MCF 10A (cell line): Measurements from ENCODE around the gene HTR2B. TPM values are rescaled to one million over a fixed set of nuclear protein-coding genes. Genes with fewer than 3 reads are reported as not detected.

Experiments used
- Bru-seq: library from RNA; stranded (reverse); fragments of 400-500 nt; gene quantifications from one replicate; lab custom pipeline; 2021; lab: Mats Ljungman, UMichigan
- BruChase-seq, 2 experiments: library from RNA; stranded (reverse); fragments of 400-500 nt; gene quantifications; one replicate each; lab custom pipeline; 2021; lab: Mats Ljungman, UMichigan
- BruUV-seq: library from RNA; stranded (reverse); fragments of 400-500 nt; replicated peaks from 2 replicates; lab custom pipeline; 2021; lab: Mats Ljungman, UMichigan
- CTCF ChIA-PET: fragments of 300-600 bp; sonication (Branson Sonifier 250); formaldehyde crosslinking; extraction: SDS; loops from one replicate; lab custom pipeline; 2021; ENCODE audit warnings: antibody characterized with exemption, inconsistent platforms; lab: Yijun Ruan, JAX
- POLR2A ChIA-PET: fragments of 300-600, 350-650 bp; sonication (Branson Sonifier 250); formaldehyde crosslinking; extraction: SDS; loops from one replicate; lab custom pipeline; 2020; ENCODE audit warnings: antibody characterized with exemption, inconsistent platforms; lab: Yijun Ruan, JAX
- DNase-seq: peaks from one replicate; pipeline ENCODE4 v3.0.0-alpha.2; 2018; ENCODE audit not compliant: unreplicated experiment
- H3K27ac Mint-ChIP-seq: one replicate; pipeline ENCODE4 v1.8.0; 2022; ENCODE audit warnings: mild to moderate bottlenecking, low read depth, mixed read lengths; ENCODE audit not compliant: unreplicated experiment
- H3K27me3 Mint-ChIP-seq: one replicate; pipeline ENCODE4 v1.8.0; 2022; ENCODE audit warnings: mixed read lengths; ENCODE audit not compliant: insufficient read depth, unreplicated experiment
- H3K36me3 Mint-ChIP-seq: one replicate; pipeline ENCODE4 v1.8.0; 2022; ENCODE audit warnings: mild to moderate bottlenecking, moderate library complexity, mixed read lengths; ENCODE audit not compliant: insufficient read depth, unreplicated experiment
- H3K4me1 Mint-ChIP-seq: one replicate; pipeline ENCODE4 v1.8.0; 2022; ENCODE audit warnings: mixed read lengths; ENCODE audit not compliant: insufficient read depth, unreplicated experiment
- H3K4me3 Mint-ChIP-seq: one replicate; pipeline ENCODE4 v1.8.0; 2022; ENCODE audit warnings: mild to moderate bottlenecking, moderate library complexity, mixed read lengths; ENCODE audit not compliant: unreplicated experiment
- H3K9me3 Mint-ChIP-seq: one replicate; pipeline ENCODE4 v1.8.0; 2022; ENCODE audit warnings: mixed read lengths; ENCODE audit not compliant: unreplicated experiment
- intact Hi-C: fragments of 100-400 bp; cut with micrococcal nuclease; formaldehyde crosslinking; loops from 2 replicates; pipeline ENCODE4 v1.14.1; 2022
- long read RNA-seq: library from polyadenylated mRNA; stranded (forward); transcript quantifications from one replicate; pipeline ENCODE4 v2.0.0, GENCODE V29; 2022
- total RNA-seq: library from RNA; stranded (reverse); gene quantifications from 2 replicates; pipeline ENCODE4 v1.2.3, GENCODE V29; 2022
- TF ChIP-seq, protein P1 (sequence below): fragments of 200-600 bp; IDR thresholded peaks from one replicate; pipeline ENCODE4 v1.8.0; 2022; ENCODE audit warnings: antibody characterized with exemption, mild to moderate bottlenecking; ENCODE audit not compliant: unreplicated experiment

The HTR2B gene
- total RNA-seq (not detected in 2 replicates), Bru-seq, nascent RNA (not detected), BruChase-seq, experiment 1, labeled RNA remaining after a 6-hour chase (not detected), BruChase-seq, experiment 2, labeled RNA remaining after a 2-hour chase (not detected)
- long read RNA-seq = 0 reads

DNA sequence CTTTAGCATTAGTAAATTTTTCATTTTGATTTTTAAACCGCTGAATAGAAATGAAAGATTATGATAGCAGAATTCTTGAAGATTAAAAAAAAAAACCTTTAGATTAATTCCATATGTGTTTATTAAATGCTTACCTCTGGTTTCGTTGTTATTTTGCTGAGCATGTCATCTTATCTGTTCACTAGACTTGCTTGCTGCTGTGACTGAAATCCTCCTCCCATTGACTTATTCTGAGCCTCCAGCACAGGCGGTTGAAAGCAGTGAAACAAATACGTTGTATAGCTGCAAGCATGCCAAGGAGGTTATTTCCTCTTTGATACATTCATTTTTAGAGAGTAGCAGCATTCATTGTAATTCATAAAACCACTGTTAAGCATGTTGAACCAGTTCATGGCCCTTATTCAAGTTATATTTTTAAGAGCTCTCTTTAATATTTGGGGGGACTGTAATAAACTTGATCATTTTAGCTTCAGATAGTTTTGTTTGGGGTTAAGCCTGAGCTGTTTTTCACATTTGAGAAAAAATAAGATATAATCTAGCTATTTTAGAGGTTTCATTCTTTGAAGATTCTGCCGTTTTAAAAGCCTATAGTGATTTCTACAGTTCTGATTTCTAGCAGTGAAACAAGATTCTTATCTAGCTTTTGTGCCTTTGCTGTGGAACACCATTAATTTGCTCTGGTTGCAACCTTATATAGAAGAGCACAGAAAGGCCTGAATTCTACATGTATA lies at the start of gene HTR2B:
HTR2B (minus strand) TSS at position 205 of the 731 bp plus-strand sequence. CDS start 1,278 bp downstream, outside the sequence.
- BruUV-seq = no TSS peak
- H3K4me3 Mint-ChIP-seq = no peak within 1 kb of the TSS
- ChIA-PET CTCF (no interaction called here), POLR2A (interaction anchor here (0.6 to 0.9 kb wide), 2 partner anchors 14 to 83 kb away, joined by 3 read pairs; no protein-coding TSS in a partner anchor)
- no peaks in the 10 kb centered on the region for H3K9me3 Mint-ChIP-seq
- intact Hi-C loops = no loop called here
- H3K27me3 Mint-ChIP-seq = no peaks in the 10 kb centered on the region
- TF ChIP-seq, protein P1, sequence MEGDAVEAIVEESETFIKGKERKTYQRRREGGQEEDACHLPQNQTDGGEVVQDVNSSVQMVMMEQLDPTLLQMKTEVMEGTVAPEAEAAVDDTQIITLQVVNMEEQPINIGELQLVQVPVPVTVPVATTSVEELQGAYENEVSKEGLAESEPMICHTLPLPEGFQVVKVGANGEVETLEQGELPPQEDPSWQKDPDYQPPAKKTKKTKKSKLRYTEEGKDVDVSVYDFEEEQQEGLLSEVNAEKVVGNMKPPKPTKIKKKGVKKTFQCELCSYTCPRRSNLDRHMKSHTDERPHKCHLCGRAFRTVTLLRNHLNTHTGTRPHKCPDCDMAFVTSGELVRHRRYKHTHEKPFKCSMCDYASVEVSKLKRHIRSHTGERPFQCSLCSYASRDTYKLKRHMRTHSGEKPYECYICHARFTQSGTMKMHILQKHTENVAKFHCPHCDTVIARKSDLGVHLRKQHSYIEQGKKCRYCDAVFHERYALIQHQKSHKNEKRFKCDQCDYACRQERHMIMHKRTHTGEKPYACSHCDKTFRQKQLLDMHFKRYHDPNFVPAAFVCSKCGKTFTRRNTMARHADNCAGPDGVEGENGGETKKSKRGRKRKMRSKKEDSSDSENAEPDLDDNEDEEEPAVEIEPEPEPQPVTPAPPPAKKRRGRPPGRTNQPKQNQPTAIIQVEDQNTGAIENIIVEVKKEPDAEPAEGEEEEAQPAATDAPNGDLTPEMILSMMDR = no peak
- peaks cover 5% of the 10 kb centered on the region for H3K4me1 Mint-ChIP-seq
- no peak for DNase-seq
- no peak within 1 kb of the TSS for H3K27ac Mint-ChIP-seq
- peaks cover 10% of the 10 kb centered on the region for H3K36me3 Mint-ChIP-seq

DNA sequence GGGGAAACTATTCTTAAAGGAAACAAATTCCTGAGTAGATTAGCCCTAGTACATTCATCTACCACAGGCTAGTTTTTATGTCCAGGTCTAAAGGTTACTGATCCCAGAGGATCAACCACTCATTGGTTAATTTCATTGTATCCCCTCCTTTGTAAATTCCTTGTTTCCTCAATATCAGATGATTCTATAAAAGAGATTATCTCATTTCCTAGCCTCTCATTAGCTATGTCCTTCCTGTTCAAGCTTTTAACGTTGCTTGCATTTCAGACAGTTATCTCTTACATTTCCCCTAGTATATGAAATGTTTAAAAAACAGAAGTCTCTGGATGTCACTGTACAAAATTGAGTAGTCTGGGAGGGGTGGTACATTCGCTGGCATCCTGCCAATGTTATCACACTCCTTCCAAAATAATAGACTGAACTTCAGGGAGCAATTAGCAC lies 49.4 kb upstream of the HTR2B start:
- ChIA-PET POLR2A (no interaction called here), CTCF (interaction anchor here (0.6 to 1.1 kb wide), 3 partner anchors 65 to 72 kb away, joined by 3 to 4 read pairs (median 3); no protein-coding TSS in a partner anchor)
- Mint-ChIP-seq H3K27ac (no peak overlapping the region), H3K36me3 (peaks cover 57% of the 10 kb centered on the region), H3K4me1 (no peaks in the 10 kb centered on the region), H3K27me3 (no peaks in the 10 kb centered on the region), H3K9me3 (no peaks in the 10 kb centered on the region), H3K4me3 (no peak overlapping the region)
- intact Hi-C loops = no loop called here
- no peak for DNase-seq
- TSS peak; percentile 5 for BruUV-seq
- TF ChIP-seq, protein P1 = no peak

DNA sequence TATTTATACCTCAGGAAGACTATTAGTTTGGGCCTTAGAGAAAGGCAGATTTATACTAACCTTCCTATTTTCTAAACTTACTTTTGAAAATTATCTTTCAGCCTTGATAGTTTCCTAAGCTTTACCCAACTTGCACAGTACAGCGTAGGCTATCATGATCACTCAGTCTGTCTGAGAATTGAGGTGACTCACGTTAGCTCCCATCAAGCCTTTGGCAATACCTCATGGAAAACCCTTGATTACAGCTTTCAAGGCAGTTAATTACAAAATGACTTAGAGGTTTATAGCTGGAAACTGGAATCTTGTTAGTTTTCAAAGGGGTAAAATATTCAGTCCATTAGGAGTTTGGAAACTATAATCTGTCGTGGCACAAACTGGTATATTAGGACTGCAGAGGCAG lies 47.2 kb upstream of the HTR2B start:
- Mint-ChIP-seq H3K4me1 (no peaks in the 10 kb centered on the region), H3K36me3 (peaks cover 73% of the 10 kb centered on the region), H3K27ac (no peak overlapping the region), H3K4me3 (no peak overlapping the region), H3K27me3 (no peaks in the 10 kb centered on the region), H3K9me3 (no peaks in the 10 kb centered on the region)
- DNase-seq = no peak
- intact Hi-C loops = no loop called here
- POLR2A ChIA-PET = interaction anchor here (0.9 kb wide), 1 partner anchor 22 kb away, joined by 3 read pairs; no protein-coding TSS in a partner anchor
- BruUV-seq = no TSS peak
- TF ChIP-seq, protein P1 = no peak
- CTCF ChIA-PET = interaction anchor here (0.8 kb wide), 1 partner anchor 10 kb away, joined by 4 read pairs; no protein-coding TSS in a partner anchor

DNA sequence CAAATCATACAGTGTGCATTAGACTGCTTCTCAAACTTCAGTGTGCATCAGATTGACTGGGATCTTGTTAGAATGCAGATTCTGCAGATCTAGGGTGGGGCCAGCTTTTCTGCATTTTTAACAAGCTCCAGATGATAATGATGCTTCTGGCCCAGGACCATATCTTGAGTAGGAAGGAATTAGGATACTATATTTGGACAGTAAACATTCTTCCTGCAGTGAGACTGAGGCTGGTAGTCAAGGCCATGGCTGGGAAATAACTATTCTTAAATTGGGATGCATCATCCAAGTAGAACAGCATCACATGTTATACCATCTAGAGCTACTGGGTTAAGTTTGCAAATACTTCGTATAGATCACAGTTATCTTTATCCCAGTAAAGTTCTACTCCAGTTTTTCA lies 45.2 kb upstream of the HTR2B start:
- intact Hi-C loops = no loop called here
- H3K36me3 Mint-ChIP-seq = peaks cover 81% of the 10 kb centered on the region
- DNase-seq = no peak
- no peaks in the 10 kb centered on the region for H3K4me1 Mint-ChIP-seq
- ChIA-PET CTCF (no interaction called here), POLR2A (no interaction called here)
- TF ChIP-seq, protein P1 = no peak
- H3K27ac Mint-ChIP-seq = no peak overlapping the region
- H3K27me3 Mint-ChIP-seq = no peaks in the 10 kb centered on the region
- no peak overlapping the region for H3K4me3 Mint-ChIP-seq
- H3K9me3 Mint-ChIP-seq = no peaks in the 10 kb centered on the region
- no TSS peak for BruUV-seq
